Right atrium auricular region (tissue), 2 donors: Measurements from ENCODE around the gene B3GALNT2. TPM values are rescaled to one million over a fixed set of nuclear protein-coding genes. Genes with fewer than 3 reads are reported as not detected.

Experiments
- DNase-seq: peaks from one replicate; pipeline ENCODE4 v3.0.0-alpha.2; 2019; ENCODE audit warnings: low spot score
- H3K27ac ChIP-seq, 2 donors: fragments of 200-600 bp; sonication (generic); 1 replicate in 1 of 2; 2 replicates in 1 of 2; pipeline ENCODE4 v1.5.1; 2016 to 2019
- H3K27me3 ChIP-seq, 2 donors: fragments of 200-600 bp; sonication (generic); one replicate each; pipeline versions ENCODE4 v1.5.1 to v1.6.0; 2017 to 2019
- H3K36me3 ChIP-seq: fragments of 200-600 bp; sonication (generic); one replicate; pipeline ENCODE4 v1.5.1; 2016
- H3K4me1 ChIP-seq, 2 donors: fragments of 200-600 bp; sonication (generic); one replicate each; pipeline versions ENCODE4 v1.5.1 to v1.6.0; 2017 to 2019
- H3K4me3 ChIP-seq, 2 donors: fragments of 200-600 bp; sonication (generic); 1 replicate in 1 of 2; 2 replicates in 1 of 2; pipeline ENCODE4 v1.5.1; 2017 to 2019; ENCODE audit warnings: mild to moderate bottlenecking in 1 of 2, moderate library complexity in 1 of 2
- H3K9me3 ChIP-seq, 2 donors: fragments of 200-600 bp; sonication (generic); one replicate each; pipeline ENCODE4 v1.5.1; 2019
- total RNA-seq, 2 donors: library from RNA; depleted of rRNA; stranded (reverse); fragments of >200 nt; gene quantifications; one replicate each; pipeline ENCODE4 v1.1.0, GENCODE V29; 2016
- TF ChIP-seq, protein P1 (sequence below), 2 donors: fragments of 200-600 bp; sonication (generic); IDR thresholded peaks; one replicate each; pipeline ENCODE4 v1.5.1; 2019; ENCODE audit warnings: antibody characterized with exemption in 2 of 2

The B3GALNT2 gene
- total RNA-seq, 2 donors from 2014 or later = 18.9 to 23.2 TPM

DNA sequence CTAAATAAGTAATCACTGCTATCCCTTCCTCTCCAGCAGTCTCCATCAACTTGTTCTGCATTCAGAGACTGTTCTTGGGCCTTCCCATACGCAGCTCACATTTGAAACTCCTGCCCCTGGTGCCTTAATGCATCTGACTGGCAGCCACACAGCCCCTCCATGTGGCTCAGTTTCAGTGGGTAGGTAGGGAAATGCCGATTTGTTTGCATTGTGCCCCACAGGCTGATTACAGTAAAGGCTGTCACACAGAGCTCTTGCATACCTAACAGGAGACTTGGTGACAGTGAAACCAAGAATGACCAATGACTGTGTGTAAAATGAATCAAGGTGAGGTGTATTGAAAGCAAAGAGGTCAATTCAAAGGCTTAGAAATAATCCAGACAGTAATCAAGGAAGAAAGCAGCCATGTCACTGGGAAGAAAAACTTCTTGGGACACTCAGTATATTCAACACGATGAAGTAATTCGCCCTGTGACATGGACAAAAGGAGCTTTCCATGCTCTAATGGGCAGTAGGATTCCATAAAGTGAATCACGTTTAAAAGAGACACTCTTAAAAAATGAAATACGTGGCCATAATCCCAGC is 12.7 kb upstream of the B3GALNT2 start:
- no peaks in the 10 kb centered on the region for H3K27me3 ChIP-seq
- TF ChIP-seq, protein P1, sequence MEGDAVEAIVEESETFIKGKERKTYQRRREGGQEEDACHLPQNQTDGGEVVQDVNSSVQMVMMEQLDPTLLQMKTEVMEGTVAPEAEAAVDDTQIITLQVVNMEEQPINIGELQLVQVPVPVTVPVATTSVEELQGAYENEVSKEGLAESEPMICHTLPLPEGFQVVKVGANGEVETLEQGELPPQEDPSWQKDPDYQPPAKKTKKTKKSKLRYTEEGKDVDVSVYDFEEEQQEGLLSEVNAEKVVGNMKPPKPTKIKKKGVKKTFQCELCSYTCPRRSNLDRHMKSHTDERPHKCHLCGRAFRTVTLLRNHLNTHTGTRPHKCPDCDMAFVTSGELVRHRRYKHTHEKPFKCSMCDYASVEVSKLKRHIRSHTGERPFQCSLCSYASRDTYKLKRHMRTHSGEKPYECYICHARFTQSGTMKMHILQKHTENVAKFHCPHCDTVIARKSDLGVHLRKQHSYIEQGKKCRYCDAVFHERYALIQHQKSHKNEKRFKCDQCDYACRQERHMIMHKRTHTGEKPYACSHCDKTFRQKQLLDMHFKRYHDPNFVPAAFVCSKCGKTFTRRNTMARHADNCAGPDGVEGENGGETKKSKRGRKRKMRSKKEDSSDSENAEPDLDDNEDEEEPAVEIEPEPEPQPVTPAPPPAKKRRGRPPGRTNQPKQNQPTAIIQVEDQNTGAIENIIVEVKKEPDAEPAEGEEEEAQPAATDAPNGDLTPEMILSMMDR (IDR thresholded peaks at IDR 0.05) = no peak

DNA sequence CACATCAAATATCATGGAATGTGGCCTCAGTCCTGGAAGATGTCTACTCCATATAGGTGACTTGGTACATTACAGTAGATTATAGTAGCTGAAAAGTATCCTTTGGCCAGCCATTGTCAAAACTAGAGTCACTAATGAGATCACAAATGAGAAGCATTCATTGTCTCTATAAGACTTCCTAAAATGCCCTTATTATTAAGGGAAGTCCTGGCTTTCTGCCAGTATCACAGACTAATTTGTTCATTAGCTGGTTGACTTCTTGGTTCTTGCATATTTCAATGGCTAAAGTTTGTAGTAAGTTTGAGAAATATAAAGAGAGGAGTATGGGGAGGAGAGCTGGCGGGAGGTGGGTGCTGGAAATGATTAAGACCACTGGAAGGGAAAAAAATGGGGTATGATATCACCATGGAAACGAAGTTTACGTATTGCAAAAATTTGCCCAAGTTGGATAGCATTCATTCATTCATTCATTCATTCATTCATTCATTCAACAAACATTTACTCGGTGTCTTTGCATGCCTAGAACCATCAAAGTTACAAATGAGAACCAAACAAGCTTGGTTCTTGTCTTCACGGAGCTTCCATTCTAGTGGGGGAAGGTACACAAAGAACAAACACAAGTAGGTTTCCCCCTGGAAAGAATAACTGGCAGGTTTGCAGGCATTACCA is 11.7 kb upstream of the B3GALNT2 start:
- TF ChIP-seq, protein P1 (IDR thresholded peaks at IDR 0.05) = no peak
- Histone ChIP-seq H3K27me3 (no peaks in the 10 kb centered on the region), H3K36me3 (no peaks in the 10 kb centered on the region), H3K27ac (no peak overlapping the region), H3K4me1 (no peaks in the 10 kb centered on the region), H3K4me3 (no peak overlapping the region), H3K9me3 (no peaks in the 10 kb centered on the region)
- no peak for DNase-seq

More for the DNA sequence above, 12.7 kb upstream of the B3GALNT2 start:
- Histone ChIP-seq H3K4me3 (no peak overlapping the region), H3K27ac (no peak overlapping the region), H3K4me1 (no peaks in the 10 kb centered on the region), H3K9me3 (no peaks in the 10 kb centered on the region), H3K36me3 (no peaks in the 10 kb centered on the region)
- no peak for DNase-seq

DNA sequence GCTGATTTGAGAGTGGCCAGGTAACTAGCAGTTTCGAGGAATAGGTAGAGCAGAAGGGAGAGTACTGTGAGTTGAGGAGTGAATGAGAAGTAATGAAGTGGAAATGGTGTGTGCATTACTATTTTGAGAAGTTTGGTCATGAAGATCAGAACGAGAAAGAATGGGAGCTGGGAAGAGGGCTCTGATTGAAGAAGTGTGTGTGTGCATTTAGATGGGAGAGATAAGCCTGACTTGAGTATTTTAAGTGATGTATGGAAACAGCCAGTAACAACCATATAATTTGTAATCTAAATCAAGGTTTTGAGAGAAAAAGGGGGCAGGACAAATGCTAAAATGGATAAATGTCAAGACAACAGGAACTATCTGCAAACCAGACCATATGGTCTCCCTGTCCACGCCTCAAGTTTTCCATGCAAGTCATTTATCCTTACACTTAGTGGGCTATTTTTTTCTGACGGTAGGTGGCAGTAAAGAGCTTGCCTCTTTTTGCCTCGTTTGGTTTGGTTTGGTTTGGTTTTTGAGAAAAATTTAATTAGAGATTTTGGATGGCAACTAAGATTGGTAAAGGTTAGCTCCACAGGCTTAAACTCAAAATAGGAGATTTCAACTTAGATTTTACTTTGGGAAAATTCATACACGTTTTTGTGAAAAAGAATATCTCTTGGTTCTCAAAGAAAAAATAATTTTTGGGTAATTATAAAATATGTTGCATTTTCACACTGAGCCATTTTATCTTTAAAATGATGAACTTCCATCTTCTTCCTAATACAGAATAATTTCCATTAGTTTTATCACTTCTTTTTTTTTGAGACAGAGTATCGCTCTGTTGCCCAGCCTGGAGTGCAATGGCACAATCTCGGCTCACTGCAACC is 9.5 kb upstream of the B3GALNT2 start:
- Histone ChIP-seq H3K36me3 (no peaks in the 10 kb centered on the region), H3K4me1 (no peaks in the 10 kb centered on the region), H3K27ac (no peak overlapping the region), H3K27me3 (no peaks in the 10 kb centered on the region), H3K9me3 (no peaks in the 10 kb centered on the region), H3K4me3 (no peak overlapping the region)
- no peak for DNase-seq
- TF ChIP-seq, protein P1 (IDR thresholded peaks at IDR 0.05) = peak; percentile 80 to 92

DNA sequence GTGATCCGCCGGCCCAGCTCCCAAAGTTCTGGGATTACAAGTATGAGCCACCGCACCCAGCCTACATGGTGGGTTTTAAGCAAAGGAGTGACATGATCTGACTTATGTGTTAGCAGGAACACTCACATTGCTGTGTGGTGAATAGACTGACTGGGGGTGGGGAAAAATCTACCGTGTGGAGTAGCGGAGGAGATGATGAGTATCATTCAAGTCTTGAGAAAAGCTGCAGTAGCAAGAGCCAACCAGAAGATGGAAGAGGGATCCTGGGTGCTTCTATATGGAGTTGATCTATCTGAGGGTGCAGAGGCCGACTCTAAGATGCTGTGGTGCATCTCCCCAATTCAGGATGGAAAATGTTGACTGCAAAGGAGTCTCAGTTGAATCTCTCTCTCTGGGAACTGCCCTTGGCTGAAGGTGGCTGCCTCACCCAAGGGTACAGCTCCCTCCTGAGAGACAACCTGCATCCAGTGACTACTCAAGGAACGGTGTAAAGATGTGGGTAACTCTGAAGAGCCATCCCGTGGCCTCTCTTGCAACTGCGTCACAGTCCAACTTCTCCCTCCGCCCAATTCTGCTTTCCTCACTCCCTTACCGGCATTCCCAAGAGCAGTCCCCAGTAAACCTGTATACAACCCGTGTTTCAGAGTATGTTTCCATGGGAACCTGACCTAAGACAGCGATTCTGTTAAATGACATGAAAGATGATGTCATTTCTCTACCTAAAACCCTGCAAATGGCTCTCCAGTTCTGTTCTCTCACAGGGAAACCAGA is 7.4 kb upstream of the B3GALNT2 start:
- TF ChIP-seq, protein P1 (IDR thresholded peaks at IDR 0.05) = no peak
- Histone ChIP-seq H3K36me3 (no peaks in the 10 kb centered on the region), H3K9me3 (no peaks in the 10 kb centered on the region), H3K27ac (no peak overlapping the region), H3K4me1 (no peaks in the 10 kb centered on the region), H3K27me3 (no peaks in the 10 kb centered on the region), H3K4me3 (no peak overlapping the region)
- no peak for DNase-seq

DNA sequence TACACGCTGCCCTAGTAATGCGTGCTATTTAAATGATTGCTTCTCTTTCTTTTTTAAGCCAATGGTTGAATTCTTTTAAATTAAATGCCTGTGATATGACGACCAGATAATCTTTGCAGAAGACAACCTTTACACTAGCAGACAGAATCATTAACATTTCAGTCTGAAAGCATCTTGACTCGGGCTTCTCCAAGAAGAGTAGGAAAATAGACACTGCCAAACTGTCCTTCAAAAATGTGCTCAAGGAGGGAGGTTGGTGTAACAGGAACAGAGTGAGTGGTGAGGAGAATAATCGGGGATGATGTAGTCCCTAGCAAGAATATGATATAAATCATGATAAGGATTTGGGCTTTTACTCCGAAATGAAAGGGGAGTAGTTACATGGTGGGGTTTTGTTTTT is 6.6 kb upstream of the B3GALNT2 start:
- TF ChIP-seq, protein P1 (IDR thresholded peaks at IDR 0.05) = no peak
- Histone ChIP-seq H3K4me1 (peaks cover 0 to 2% of the 10 kb centered on the region in 2 donors), H3K36me3 (no peaks in the 10 kb centered on the region), H3K4me3 (no peak overlapping the region), H3K27me3 (no peaks in the 10 kb centered on the region), H3K27ac (no peak overlapping the region), H3K9me3 (no peaks in the 10 kb centered on the region)
- DNase-seq = no peak
